DMS53 treated with DMSO at 0.1 percent for 48 hours (cell line): Measurements from ENCODE around the gene KCNK6.

Source experiments
- DNase-seq: peaks from one replicate; lab custom pipeline; 2025; ENCODE audit not compliant: unreplicated experiment; lab: John Stamatoyannopoulos, UW

The KCNK6 gene

GRCh38 chr19:38319421-38320258 lies at the start of gene KCNK6:
Gene KCNK6, plus strand, starts transcription at chr19:38319845. Its CDS starts 106 bp downstream, at chr19:38319951.
- peak; percentile 38 for DNase-seq

DNA sequence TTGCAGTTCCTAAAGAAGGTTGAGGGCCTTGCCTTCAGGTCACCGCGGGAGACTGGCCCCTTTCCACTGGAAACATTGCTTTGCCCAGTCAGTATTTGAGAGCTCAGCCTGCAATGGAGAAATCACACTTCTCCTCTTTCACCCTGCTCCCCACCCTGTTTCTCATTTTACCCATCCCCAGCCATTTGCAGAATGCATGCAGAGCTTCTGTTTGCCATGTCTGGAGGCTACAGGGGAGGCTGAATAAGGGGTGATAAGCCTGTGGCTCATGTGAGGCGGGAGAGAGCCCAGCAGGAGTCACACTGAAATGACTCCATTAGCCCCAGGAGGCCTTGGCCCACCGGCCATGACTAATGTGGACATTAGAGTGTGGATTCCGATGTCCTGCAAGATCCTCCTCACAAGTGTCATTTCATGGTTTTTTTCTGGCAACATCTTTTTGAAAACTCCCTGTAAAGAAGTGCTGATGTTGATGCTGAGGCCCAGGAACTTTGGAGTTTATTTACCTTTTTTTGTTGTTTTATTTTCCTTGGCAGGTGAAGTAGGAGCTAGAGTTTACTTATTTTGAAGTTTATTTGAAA lies 49.0 kb upstream of the KCNK6 start:
- no peak for DNase-seq

DNA sequence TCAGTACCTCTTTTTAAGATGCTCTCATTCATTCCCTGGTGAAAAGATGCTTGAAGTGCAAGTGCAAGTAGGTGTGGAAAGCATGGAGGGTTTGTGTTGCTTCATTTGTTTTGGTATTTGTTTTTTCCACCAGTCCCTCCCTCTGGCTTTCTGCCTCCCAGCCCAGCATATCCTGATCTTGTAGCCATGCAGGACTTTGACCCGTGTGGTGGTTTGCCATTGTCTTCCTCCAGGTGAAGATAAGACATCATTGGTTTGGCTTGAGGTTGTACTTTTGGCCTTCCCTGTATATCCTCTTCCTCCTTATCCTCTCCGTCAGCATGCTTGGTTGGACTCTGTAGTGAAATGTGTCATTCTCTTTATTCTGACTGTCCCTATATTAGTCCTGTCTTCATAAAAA lies 46.1 kb upstream of the KCNK6 start:
- no peak for DNase-seq

DNA sequence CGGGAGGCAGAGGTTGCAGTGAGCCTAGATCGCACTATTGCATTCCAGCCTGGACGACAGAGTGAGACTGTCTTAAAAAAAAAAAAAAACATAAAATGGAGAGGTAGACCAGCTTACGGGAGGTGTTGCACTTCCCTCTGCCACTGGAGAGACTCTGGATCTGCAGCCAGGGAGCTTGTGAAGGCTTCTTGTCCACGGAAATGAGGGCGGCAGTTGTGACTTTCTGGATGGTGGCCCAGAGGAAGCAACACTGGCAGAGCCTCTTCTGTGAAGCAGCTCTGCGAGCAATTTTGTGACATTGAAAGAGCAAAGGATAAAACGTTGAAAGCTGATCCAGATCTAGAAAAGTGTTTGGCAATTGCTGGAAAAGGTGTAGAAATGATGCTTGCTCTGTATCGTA lies 44.9 kb upstream of the KCNK6 start:
- no peak for DNase-seq

- DNase-seq, result no peak
Measured at GRCh38 chr19:38276942-38277517, 42.6 kb upstream of the KCNK6 start.

DNA sequence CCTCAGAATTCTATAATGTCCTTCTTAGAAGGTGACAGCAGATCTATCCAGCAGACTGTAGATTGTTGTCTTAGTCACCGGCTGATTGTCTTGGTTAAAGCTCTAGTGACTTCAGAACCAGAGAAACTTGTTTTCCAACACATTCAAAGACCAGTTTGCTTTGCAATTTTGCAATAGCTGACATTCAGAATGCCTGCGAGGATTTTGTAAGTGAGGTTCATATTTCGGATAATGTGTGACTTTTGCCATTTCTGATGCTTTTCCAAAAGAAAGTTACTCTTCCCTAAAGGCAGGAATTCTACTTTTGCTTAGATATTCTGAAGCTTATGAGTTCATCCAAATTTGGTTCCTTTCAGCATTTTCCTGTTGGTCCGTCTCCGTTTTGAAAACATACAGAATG lies 42.1 kb upstream of the KCNK6 start:
- DNase-seq, result no peak

GRCh38 chr19:38277969-38278680 lies 41.5 kb upstream of the KCNK6 start:
- no peak for DNase-seq

- no peak for DNase-seq
Measured at GRCh38 chr19:38278751-38279150, 40.9 kb upstream of the KCNK6 start.

GRCh38 chr19:38280030-38280921 lies 39.4 kb upstream of the KCNK6 start:
- DNase-seq, result no peak

- no peak for DNase-seq
Measured at GRCh38 chr19:38281811-38282566, 37.7 kb upstream of the KCNK6 start.

DNA sequence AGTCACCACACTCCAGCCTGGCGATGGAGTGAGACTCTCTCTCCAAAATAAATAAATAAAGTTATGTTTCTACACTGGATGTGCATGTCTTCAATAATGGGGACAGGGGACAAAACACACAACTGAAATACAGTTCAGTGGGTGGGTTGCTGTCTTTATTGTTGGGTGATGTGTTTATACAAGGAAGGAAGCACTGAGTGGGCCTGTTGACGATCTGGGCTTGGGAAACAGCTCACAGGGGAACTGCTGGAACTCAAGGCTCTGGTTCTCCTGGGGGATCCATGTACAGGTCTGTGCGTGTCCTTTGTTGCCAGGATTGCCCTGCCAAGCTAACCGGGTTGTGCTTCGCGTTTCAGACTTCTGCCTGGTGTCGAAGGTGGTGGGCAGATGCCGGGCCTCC lies 36.4 kb upstream of the KCNK6 start:
- no peak for DNase-seq

DNA sequence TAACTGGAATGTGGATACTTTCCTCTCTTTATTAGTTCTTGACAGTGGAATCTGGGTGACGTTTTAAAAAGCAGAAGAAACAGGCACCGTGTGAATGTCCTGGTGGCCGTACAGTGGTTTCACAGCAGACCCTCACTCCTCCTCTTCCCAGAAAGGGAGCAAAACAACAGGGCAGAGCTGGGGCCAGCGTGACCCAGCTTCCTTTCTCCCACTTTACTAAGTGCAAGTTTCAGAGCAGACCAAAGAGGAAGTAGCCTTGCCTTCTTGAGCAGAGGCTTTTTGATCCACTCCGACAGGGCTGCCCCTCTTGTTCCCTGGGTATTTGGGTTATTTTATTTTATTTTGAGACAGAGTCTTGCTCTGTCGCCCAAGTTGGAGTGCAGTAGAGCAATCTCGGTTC lies 35.2 kb upstream of the KCNK6 start:
- DNase-seq, result no peak

- DNase-seq, result no peak
Measured at GRCh38 chr19:38285567-38285966, 34.1 kb upstream of the KCNK6 start.

GRCh38 chr19:38287604-38288003 lies 32.0 kb upstream of the KCNK6 start:
- no peak for DNase-seq

DNA sequence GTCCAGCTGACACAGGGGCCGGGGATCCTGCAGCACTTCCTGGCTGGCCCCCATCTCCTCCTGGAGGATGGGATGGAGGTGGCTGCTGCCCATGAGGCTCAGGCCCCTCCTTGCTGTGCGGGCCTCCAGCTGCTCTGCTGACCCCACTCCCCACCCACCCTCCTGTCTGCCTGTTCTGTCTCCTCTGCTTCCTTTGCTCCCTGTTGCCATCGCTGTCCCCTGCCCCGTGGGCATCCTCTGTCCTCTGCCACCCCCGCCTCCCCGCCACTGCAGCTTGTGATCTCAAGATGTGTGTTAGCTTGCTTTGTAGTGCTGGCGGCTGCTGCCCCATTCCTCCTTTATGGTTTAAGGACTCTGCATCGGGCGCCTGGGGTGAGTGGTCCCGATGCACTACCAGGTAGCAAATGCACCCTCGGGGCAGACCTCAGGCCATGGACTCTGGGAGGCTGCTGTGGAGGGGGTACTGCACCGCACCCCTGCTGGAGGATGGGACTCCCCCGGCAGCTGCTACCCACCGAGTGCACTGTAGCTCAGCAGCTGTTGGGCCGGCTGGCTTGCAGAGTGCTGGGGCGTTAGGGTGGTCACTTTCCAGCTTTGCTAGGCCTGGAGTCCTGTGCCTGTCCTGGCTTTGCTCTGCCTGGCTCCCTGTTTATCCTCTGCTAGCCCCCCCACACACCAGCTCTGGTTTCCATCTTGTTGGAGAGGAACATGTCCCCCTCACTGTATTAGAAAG lies 31.4 kb upstream of the KCNK6 start:
- DNase-seq, result no peak

- no peak for DNase-seq
Measured at GRCh38 chr19:38289955-38290354, 29.7 kb upstream of the KCNK6 start.

DNA sequence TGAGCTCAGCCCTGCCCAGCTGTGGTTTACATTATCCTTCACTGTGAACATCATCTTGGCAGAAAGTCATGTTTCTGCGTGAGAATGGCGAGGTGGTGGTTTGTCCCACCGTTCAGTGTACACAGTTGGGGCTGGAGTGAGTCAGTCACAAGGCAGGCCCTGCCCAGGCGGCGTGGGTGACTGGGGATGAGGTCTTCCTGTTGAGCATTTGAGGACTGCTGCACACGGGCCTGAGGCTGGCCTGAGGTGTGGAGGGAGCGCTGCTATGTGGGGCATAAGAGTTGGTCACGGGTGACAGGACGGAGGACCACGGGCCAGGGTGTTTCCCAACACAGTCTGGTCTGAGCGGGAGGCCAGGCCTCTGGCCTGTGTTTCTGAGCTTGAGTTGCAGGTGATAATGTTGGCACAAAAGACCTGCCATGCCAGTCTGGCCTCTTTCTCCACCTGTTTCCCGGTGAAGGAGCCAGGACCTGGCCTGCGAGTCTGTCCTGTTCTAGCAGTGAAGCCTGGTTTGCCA lies 29.0 kb upstream of the KCNK6 start:
- no peak for DNase-seq

DNA sequence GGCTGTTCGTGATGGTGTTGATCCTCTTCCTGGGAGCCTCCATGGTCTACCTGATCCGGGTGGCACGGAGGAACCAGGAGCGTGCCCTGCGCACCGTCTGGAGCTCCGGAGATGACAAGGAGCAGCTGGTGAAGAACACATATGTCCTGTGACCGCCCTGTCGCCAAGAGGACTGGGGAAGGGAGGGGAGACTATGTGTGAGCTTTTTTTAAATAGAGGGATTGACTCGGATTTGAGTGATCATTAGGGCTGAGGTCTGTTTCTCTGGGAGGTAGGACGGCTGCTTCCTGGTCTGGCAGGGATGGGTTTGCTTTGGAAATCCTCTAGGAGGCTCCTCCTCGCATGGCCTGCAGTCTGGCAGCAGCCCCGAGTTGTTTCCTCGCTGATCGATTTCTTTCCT lies 27.8 kb upstream of the KCNK6 start:
- no peak for DNase-seq

DNA sequence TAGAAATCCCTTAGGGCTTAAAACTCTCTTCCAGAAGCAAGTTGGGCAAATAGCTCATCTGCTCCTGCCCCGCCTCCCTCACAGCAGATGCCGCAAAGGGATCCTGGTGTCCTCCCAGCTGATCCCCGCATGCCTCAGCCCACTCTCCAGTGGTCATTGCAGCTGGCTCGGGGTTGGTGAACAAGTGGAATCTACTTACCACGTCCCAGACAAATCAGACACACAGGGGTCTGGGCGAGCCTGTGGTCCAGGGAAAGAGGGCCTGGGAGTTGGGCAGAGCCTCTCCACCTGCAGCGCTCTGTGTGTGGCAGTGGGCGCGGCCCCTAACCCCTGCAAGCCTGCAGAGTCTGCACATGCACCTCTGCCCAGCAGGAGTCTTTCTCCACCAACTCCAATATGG lies 26.4 kb upstream of the KCNK6 start:
- DNase-seq, result no peak
